ENCODE data around the gene CTAGE15.
"Not testable (repeated sequence)": the region's sequence is repeated elsewhere in the genome, so short reads cannot be mapped to it uniquely, and the experiment has no call there.

CTAGE15 gene

GRCh38 chr7:143571501-143571900, at the start of gene CTAGE15:
Gene CTAGE15 (plus strand): TSS chr7:143571801. CDS start chr7:143571818, 17 bp downstream.
- DNase-seq = not testable (repeated sequence)

GRCh38 chr7:143522309-143522916, 49.2 kb upstream of the CTAGE15 start:
- DNase-seq = not testable (repeated sequence)

- not testable (repeated sequence) for DNase-seq
Observed at GRCh38 chr7:143531169-143531926, 40.3 kb upstream of the CTAGE15 start.

GRCh38 chr7:143531932-143532331, 39.7 kb upstream of the CTAGE15 start:
- not testable (repeated sequence) for DNase-seq

GRCh38 chr7:143533213-143533839, 38.3 kb upstream of the CTAGE15 start:
- not testable (repeated sequence) for DNase-seq

GRCh38 chr7:143536443-143536842, 35.2 kb upstream of the CTAGE15 start:
- not testable (repeated sequence) for DNase-seq

GRCh38 chr7:143543288-143544038, 28.1 kb upstream of the CTAGE15 start:
- not testable (repeated sequence) for DNase-seq

GRCh38 chr7:143555968-143556367, 15.6 kb upstream of the CTAGE15 start:
- not testable (repeated sequence) for DNase-seq

GRCh38 chr7:143563306-143563705, 8.3 kb upstream of the CTAGE15 start:
- not testable (repeated sequence) for DNase-seq

GRCh38 chr7:143566001-143566400, 5.6 kb upstream of the CTAGE15 start:
- not testable (repeated sequence) for DNase-seq

GRCh38 chr7:143588183-143588582, 16.6 kb downstream of the CTAGE15 start:
- DNase-seq = not testable (repeated sequence)

- DNase-seq = not testable (repeated sequence)
Observed at GRCh38 chr7:143589897-143590296, 18.3 kb downstream of the CTAGE15 start.

GRCh38 chr7:143598086-143598485, 26.5 kb downstream of the CTAGE15 start:
- DNase-seq = not testable (repeated sequence)

- not testable (repeated sequence) for DNase-seq
Observed at GRCh38 chr7:143603549-143603948, 31.9 kb downstream of the CTAGE15 start.

- DNase-seq = not testable (repeated sequence)
Observed at GRCh38 chr7:143606088-143606487, 34.5 kb downstream of the CTAGE15 start.

GRCh38 chr7:143615545-143615944, 43.9 kb downstream of the CTAGE15 start:
- not testable (repeated sequence) for DNase-seq

- DNase-seq = not testable (repeated sequence)
Observed at GRCh38 chr7:143617204-143617603, 45.6 kb downstream of the CTAGE15 start.

GRCh38 chr7:143620058-143620457, 48.5 kb downstream of the CTAGE15 start:
- not testable (repeated sequence) for DNase-seq

GRCh38 chr7:143620646-143621045, 49.0 kb downstream of the CTAGE15 start, which contains the start of gene TCAF2:
Gene TCAF2 (plus strand): TSS chr7:143620974.
- not testable (repeated sequence) for DNase-seq

- not testable (repeated sequence) for DNase-seq
Observed at GRCh38 chr7:143621175-143621574, 49.6 kb downstream of the CTAGE15 start.

- not testable (repeated sequence) for DNase-seq
Observed at GRCh38 chr7:143622130-143622529, 50.5 kb downstream of the CTAGE15 start.
